LoVo (cell line): ENCODE data around the gene SHANK1.
"Not testable (repeated sequence)": the region's sequence is repeated elsewhere in the genome, so short reads cannot be mapped to it uniquely, and the experiment has no call there.

Experiments used
- DNase-seq: peaks from one replicate; pipeline ENCODE4 v3.0.0-alpha.2; 2016; ENCODE audit warnings: low spot score

The SHANK1 gene

DNA sequence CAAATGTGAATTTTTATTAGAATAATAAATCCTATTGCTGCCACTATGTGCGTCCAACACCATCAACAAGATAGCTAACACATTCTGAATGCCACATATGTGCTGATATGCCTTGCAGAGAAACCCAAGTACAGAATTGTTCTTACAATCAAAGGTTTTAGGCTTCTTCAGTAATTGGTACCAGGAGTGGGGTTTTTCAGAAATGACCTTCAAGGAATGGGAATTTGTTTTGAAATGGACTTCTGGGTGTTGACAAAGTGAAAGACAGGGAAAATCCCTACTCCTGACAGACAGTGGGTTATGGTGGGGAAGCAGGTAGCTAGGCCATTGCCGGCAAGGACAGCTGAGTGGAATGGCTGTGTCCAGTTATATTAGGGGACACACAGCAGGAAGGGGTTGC is 85.6 kb downstream of the SHANK1 start:
- DNase-seq: no peak

DNA sequence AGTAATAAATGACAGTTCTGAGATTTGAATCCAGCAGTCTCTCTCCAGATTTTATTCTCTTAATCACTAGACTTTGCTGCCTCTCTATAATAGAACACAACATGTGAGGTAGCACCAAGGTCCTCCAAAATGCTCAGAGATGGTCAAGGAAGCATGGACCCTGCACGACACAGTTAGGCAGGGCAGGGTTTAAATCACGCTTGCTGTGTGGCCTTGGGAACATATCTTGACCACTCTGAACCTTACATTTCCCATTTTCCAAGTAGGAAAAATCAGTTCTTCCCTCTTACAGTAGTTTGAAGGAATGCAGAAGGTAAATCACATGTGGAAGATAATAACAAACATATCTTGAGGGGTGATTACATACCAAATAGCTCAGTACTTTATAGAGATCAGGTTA is 86.2 kb downstream of the SHANK1 start:
- DNase-seq: no peak

GRCh38 chr19:50632151-50632835 is 87.3 kb downstream of the SHANK1 start:
- no peak for DNase-seq

DNA sequence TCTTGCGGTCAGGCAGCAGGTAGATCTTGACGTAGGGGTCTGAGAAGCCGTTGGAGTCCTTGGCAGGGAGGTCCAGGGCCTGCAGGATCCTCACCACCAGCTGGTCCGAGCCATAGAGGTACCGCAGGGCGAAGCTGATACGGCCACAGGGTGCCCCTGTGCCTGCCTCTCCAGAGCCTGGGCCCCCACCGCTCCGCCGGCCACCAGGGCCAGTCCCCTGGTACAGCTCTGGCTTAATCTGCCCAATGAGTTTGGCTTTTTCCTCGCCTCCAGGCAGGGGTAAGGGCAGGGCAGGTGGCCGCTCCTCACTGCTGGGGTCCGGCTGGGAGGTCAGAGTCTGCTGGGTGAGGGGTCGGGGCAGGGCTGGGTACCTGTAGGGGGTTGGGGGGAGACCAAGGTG is 89.8 kb downstream of the SHANK1 start:
- DNase-seq: no peak

GRCh38 chr19:50629194-50629593 is 90.4 kb downstream of the SHANK1 start:
- DNase-seq: no peak

DNA sequence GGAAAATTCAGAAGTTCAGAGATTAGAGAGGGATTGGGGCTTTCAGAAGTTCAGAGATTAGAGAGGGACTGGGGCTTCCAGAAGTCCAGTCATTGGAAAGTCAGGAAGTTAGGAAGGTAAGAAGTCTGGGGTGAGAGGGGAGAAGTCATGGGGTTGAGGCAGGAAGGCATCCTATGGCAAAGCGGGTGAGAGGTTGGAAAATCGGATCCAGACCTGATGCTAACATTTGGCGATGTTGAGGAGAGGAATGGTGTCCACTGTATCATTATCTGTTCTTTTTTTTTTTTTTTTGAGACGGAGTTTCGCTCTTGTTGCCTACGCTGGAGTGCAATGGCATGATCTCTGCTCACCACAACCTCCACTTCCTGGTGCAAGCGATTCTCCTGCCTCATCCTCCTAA is 91.1 kb downstream of the SHANK1 start:
- no peak for DNase-seq

DNA sequence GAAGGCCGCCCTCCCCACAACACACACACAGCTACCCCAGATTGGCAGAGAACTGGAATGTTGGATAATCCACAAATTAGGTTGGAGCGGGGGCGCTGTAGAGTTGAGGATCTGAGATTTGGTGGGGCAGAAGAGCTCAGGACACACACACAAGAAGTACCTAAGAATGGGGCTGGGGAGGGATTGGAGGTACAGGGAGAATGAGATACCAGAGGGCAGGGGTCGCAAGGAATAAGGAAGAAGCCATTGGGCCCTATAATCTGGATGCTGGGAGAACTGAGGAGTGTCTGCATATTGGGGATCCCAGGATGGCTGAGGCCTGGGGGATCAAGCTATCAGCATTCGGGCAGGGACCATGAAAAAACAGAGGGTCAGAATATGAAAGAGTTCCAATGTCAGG is 91.5 kb downstream of the SHANK1 start:
- no peak for DNase-seq

- DNase-seq: no peak
These were observed 92.8 kb downstream of the SHANK1 start for GRCh38 chr19:50626795-50627194.

- no peak for DNase-seq
These were observed 93.6 kb downstream of the SHANK1 start for GRCh38 chr19:50626011-50626410.

- DNase-seq: no peak
These were observed 94.5 kb downstream of the SHANK1 start for GRCh38 chr19:50624949-50625600.

GRCh38 chr19:50620394-50620906 is 99.2 kb downstream of the SHANK1 start:
- DNase-seq: not testable (repeated sequence)

GRCh38 chr19:50619184-50619583 is 100.4 kb downstream of the SHANK1 start:
- not testable (repeated sequence) for DNase-seq

DNA sequence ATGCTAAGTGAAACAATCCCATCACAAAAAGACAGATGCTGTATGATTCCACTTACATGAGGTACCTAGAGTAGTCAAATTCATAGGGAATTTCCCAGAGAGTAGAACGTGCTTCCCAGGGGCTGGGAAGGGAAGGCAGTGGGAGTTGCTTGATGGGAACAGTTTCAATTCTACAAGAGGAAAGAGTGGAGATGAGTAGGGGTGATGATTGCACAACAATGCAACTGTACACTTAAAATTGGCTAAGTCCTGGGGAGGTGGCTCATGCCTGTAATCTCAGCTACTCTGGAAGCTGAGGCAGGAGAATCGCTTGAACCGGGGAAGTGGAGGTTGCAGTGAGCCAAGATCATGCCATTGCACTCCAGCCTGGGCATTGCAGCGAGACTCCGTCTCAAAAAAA is 101.2 kb downstream of the SHANK1 start:
- DNase-seq: not testable (repeated sequence)

GRCh38 chr19:50612504-50613404 is 106.8 kb downstream of the SHANK1 start:
- DNase-seq: not testable (repeated sequence)
